NCI-H748 treated with DMSO at 0.1 percent for 48 hours (cell line): Measurements from ENCODE around the gene OSTN.
"Not testable (repeated sequence)": the region's sequence is repeated elsewhere in the genome, so short reads cannot be mapped to it uniquely, and the experiment has no call there.

Experiments used
- DNase-seq: peaks from one replicate; lab custom pipeline; 2025; lab: John Stamatoyannopoulos, UW

Gene OSTN

GRCh38 chr3:191268737-191269136, 69.7 kb downstream of the OSTN start:
- no peak for DNase-seq

DNA sequence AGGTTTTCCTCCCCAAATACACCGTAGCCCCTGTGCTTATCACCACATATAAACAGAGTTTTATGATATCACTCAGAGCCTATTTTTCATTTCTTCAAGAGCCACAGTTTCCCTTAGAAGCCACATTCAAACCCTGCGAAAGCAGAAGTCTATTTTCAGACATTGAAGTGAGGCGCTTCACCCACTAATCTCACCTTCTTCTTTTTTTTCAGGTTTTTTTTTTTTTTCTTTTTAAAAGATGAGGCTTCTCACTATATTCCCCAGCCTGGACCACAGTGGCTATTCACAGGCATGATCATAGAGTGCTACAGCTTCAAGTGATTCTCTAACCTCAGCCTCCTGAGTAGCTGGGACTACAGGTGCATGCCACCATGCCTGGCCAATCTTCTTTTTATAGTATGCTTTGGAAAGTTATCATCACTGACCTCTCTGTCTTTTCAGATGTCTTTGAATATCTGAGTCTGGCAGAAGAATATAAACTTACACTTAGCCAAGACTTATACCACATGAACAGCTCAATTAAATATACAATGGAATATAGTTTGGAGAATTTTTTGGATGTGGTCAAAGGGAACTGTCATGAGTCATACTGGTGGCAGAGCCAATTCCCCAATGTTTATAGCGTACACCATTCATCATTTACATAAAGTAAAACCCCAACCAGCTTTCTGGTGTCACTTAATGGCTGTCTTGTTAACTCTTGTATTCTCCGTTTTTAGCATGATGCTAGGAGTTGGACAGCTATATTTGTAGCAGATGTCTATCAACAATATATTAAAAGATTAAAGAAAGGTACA, 70.4 kb downstream of the OSTN start:
- no peak for DNase-seq

- DNase-seq = not testable (repeated sequence)
Measured at GRCh38 chr3:191275244-191275643, 76.2 kb downstream of the OSTN start.

- DNase-seq = no peak
Measured at GRCh38 chr3:191275751-191276150, 76.7 kb downstream of the OSTN start.

DNA sequence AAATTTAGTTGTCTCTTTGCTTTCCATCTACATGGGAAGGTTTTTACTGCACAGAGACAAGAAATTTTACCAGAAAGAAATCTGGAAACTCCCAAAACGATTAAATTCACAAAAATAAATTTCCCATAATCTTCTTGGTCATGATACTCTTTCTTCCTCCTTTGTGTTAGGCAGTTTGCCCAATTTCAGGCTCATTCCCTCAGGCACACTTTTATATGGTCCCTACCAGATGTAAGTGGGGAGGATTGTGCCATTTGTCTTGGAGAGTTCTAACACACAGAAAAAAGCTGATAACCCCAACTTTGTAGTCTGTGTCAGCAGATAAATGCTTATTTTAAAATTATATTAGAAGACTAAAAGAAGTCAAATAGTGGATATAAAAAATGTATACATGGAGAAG, 81.1 kb downstream of the OSTN start:
- DNase-seq = no peak

GRCh38 chr3:191280882-191281281, 81.8 kb downstream of the OSTN start:
- no peak for DNase-seq

DNA sequence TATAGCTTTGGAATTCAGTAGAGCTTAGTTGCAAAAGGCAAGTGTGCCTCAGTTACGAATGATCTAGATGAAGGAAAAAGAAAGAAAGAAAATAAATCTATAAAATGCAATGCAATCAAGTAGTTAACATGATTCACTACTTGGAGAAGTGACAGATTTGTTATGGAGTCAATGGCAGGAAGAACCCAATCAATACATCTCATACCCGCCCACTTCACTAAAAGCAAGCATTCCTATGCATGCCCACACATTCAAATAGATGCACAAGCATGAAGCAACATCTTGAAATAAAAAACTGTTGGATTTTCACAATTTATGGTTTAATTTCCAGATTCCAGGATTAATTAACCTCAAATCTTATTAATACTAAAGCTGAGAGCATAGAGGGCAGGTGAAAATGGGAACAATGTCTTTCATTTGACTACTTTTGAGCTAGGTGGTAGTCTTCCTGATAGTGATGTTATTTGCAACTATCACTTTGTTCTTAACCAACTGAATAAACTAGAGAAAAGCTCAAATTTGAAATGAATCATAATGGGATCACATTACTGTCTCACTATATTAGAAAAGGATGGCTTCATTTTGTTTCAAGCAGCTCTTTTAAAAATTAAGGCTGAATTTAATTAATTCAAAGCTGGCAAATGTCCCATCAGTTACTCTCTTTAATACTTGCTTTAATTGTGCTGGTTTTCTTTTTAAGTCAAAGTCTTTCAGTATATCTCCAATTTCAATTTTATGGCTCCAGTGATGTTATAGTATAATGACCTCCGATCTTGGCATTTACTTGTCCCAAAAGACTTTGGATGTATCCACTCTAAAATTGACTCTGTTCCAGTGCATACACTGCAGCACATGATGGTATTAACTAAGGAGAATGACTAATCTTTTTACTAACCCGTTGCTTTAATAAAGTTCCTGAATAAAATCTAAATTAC, 83.5 kb downstream of the OSTN start:
- DNase-seq = no peak

DNA sequence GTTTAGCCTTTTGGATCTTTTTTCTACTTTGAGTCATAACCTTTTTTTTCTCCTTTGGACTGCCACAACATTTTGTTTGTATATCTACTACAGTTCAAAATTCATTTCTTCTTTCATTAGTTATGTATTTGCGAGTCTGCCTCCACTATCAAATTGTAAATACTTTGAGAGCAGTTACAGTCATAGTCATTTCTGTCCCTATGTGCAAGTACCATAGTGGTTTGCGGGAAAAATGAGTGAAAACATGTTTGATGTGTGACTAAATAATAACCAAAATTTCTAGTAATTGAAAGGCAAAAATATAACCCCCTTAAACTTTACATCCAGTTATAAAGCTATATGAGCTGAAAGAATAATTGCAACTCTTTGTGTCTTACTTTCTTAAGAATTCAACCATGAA, 84.4 kb downstream of the OSTN start:
- DNase-seq = no peak

- DNase-seq = no peak
Measured at GRCh38 chr3:191290311-191291025, 91.4 kb downstream of the OSTN start.

DNA sequence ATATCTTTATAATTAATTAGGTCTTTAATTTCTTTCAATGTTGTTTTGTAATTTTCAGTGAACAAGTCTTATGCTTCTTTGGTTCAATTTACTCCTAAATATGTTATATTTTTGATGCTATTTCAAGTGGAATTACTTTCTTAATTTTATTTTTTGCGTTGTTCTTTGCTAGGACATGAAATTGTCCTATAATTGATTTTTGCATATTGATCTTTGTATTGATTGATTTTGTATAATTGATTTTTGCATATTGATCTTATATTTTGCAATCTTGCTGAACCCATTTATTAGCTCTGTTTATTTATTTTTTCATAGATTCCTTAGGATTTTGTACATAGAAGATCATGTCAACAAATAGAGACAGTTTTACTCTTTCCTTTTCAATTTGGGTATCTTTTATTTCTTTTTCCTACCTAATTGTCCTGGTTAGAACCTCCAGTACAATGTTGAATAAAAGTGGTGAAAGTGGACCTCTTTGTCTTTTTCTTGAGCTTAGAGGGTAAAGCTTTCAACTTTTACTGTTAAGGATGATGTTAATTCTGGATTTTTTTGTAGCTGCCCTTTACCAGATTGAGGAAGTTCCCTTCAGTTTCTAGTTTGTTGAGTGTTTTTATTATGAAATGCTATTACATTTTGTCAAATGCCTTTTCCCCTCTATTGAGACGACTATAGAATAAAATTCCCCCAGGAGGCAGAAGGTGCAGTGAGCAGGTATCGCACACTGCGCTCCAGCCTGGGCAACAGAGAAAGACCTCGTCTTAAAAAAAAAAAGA, 93.4 kb downstream of the OSTN start:
- DNase-seq = no peak

GRCh38 chr3:191294291-191294690, 95.2 kb downstream of the OSTN start:
- no peak for DNase-seq

- no peak for DNase-seq
Measured at GRCh38 chr3:191296041-191296541, 97.0 kb downstream of the OSTN start.

DNA sequence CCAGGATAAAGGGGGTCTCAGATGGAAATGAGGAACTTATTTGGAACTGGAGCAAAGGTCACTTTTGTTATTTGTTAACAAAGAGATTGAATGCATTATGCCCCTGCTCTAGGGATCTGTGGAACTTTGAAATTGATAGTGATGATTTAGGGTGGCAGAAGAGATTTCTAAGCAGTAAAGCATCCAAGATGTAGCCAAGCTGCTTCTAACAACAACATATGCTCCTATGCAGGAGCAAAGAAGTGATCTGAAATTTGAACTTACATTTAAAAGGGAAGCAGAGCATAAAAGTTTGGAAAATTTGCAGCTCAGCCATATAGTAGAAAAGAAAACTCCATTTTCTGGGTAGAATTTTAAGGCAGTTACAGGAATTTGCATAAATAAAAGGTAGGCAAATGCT, 99.8 kb downstream of the OSTN start:
- no peak for DNase-seq

DNA sequence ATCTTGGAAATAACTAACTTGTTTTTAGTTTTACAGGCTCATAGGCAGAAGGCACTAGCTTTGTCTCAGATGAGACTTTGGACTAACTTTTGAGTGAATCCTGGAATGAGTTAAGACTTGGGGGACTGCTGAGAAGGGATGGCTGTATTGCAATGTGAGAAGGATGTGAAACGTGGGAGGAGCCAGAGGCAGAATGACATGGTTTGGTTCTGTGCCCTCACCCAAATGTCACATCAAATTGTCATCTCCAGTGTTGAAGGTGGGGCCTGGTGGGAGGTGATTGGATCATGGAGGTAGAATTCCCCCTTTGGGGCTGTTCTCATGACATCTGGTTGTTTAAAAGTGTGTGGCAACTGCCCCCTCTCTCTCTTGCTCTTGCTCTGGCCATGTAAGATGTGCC, 101.4 kb downstream of the OSTN start:
- DNase-seq = no peak

- no peak for DNase-seq
Measured at GRCh38 chr3:191301017-191301416, 102.0 kb downstream of the OSTN start.

GRCh38 chr3:191301782-191302411, 102.9 kb downstream of the OSTN start:
- no peak for DNase-seq

- DNase-seq = no peak
Measured at GRCh38 chr3:191302451-191302850, 103.4 kb downstream of the OSTN start.

- no peak for DNase-seq
Measured at GRCh38 chr3:191303596-191303995, 104.6 kb downstream of the OSTN start.

DNA sequence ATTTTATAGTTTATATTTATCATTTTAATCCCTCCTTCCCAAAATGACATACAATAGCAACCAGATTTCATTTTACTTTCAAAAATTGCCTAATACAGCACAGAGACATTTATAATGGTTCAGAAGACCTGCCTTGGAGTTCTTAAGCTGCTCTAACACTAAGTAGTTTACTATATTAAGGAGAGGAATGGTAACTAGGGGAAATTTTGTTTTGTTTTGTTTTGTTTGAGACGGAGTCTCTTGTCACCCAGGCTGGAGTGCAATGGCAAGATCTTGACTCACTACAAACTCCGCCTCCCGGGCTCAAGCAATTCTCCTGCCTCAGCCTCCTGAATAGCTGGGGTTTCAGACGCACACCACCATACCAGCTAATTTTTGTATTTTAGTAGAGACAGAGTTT, 107.4 kb downstream of the OSTN start:
- DNase-seq = no peak

- no peak for DNase-seq
Measured at GRCh38 chr3:191307341-191307740, 108.3 kb downstream of the OSTN start.

DNA sequence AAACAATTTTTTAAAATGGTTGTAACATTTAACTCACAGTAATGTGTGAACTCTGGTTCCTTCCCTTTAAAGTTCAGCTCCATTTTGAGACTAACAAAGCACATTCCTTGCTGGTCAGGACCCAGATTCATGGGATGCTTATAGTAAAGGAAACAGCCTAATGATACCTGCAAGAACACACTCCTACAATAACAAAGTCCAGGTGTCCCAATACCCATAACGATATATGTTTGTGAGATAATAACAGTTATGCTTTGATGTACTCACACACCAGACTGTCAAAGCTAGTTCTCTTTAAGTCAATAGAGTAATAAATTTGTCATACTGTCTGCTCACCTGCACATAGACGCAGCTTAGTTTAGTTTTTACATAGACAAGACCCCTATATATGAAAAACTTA, 114.3 kb downstream of the OSTN start:
- no peak for DNase-seq
